Mammary epithelial cell (primary cell): ENCODE data around the gene CFAP61.

Source experiments
- CTCF ChIP-seq, 2 donors: IDR thresholded peaks in 1 of 2; conservative IDR thresholded peaks in 1 of 2; 2 replicates each; pipeline ENCODE4 v1.5.1; 2011 to 2012; ENCODE audit warnings: inconsistent platforms in 2 of 2, low read length in 2 of 2, mild to moderate bottlenecking in 2 of 2, control low read depth in 1 of 2, low read depth in 1 of 2; ENCODE audit not compliant: insufficient read depth in 1 of 2; ENCODE audit errors: extremely low read depth in 1 of 2
- EZH2 ChIP-seq: IDR thresholded peaks from 2 replicates; pipeline ENCODE4 v1.6.1; 2012; ENCODE audit warnings: low read length, inconsistent platforms, borderline replicate concordance

GRCh38 chr20:20201124-20201523, 148.8 kb downstream of the CFAP61 start:
- TF ChIP-seq EZH2 (no peak), CTCF (conservative IDR thresholded peaks at IDR 0.05 in 1 of 2, IDR thresholded peaks at IDR 0.05 in 1 of 2; ENCODE audit: extremely low read depth in 1 of 2, insufficient read depth in 1 of 2, low read depth in 1 of 2, low read length in 2 of 2) (no peak)
